Measurements from ENCODE around the gene TFR2. TPM values are rescaled to one million over a fixed set of nuclear protein-coding genes. Genes with fewer than 3 reads are reported as not detected.
A peak's percentile ranks its signal among the peaks of the same experiment; 100 is the strongest.

The TFR2 gene
- total RNA-seq, 1 experiment from 2014 or later = 6.2 TPM

- Histone ChIP-seq H3K4me3 (peak overlapping the region; percentile 60), H4K20me1 (ENCODE audit: insufficient read depth) (peaks cover 2% of the 10 kb centered on the region; the same call in 1 of the 2 replicates), H3K79me2 (ENCODE audit: low read depth) (peaks cover 29% of the 10 kb centered on the region), H2AFZ (no peak overlapping the region), H3K4me1 (replicated peaks; ENCODE audit: insufficient read depth) (peaks cover 19% of the 10 kb centered on the region), H3K9me2 (ENCODE audit: insufficient read depth) (no peaks in the 10 kb centered on the region), H3K4me2 (peak overlapping the region; percentile 85), H3K27me3 (ENCODE audit: insufficient read depth, low read depth) (no peaks in the 10 kb centered on the region), H3F3A (ENCODE audit: insufficient read depth, low read depth) (peaks cover 23% of the 10 kb centered on the region), H3K27ac (peak overlapping the region; percentile 75), H3K36me3 (ENCODE audit: low read depth) (0 out of 2 replicates have a peak, but pooled peaks cover 10% of the 10 kb centered on the region), H3K9me3 (ENCODE audit: insufficient read depth, low read depth) (no peaks in the 10 kb centered on the region)
- no peak for DNase-seq
- intact Hi-C loops (cut with micrococcal nuclease; ENCODE audit: unreplicated experiment) = loop anchor here (5.0 to 10.0 kb wide), 3 partner anchors 108 to 501 kb away; partner anchors contain the start of genes EPHB4, GIGYF1 and TRIM56
- BruUV-seq (replicated peaks) = no TSS peak
- ChIA-PET CTCF (interaction anchor here (0.5 to 1.1 kb wide), 4 partner anchors 24 to 215 kb away, joined by 3 to 7 read pairs (median 4); no protein-coding TSS in a partner anchor), POLR2A (ENCODE audit: unreplicated experiment) (interaction anchor here (0.5 to 2.6 kb wide), 14 partner anchors 13 to 630 kb away, joined by 3 to 53 read pairs (median 8); partner anchors contain the start of genes MOSPD3, SLC12A9 and ZCWPW1)
- TF ChIP-seq EZH2 (IDR thresholded peaks at IDR 0.05; ENCODE audit: low read depth) (no peak), CTCF (conservative IDR thresholded peaks at IDR 0.05) (no peak)
Observed at GRCh38 chr7:100584054-100584682, 57.2 kb downstream of the TFR2 start.

- intact Hi-C loops (cut with micrococcal nuclease; ENCODE audit: unreplicated experiment) = loop anchor here (2.0 to 10.0 kb wide), 4 partner anchors 45 to 501 kb away; partner anchors contain the start of genes AGFG2, EPHB4, GIGYF1 and TRIM56
- Histone ChIP-seq H3K4me2 (peak overlapping the region; percentile 85), H3K9me2 (ENCODE audit: insufficient read depth) (no peaks in the 10 kb centered on the region), H3K36me3 (ENCODE audit: low read depth) (0 out of 2 replicates have a peak, but pooled peaks cover 10% of the 10 kb centered on the region), H3K79me2 (ENCODE audit: low read depth) (peaks cover 29% of the 10 kb centered on the region), H3K9me3 (ENCODE audit: insufficient read depth, low read depth) (no peaks in the 10 kb centered on the region), H3K27ac (0 out of 2 replicates have a peak overlapping the region, but pooled peaks have one; percentile 21), H3K27me3 (ENCODE audit: insufficient read depth, low read depth) (no peaks in the 10 kb centered on the region), H2AFZ (no peak overlapping the region), H4K20me1 (ENCODE audit: insufficient read depth) (peaks cover 2% of the 10 kb centered on the region; the same call in 1 of the 2 replicates), H3K4me1 (replicated peaks; ENCODE audit: insufficient read depth) (peaks cover 19% of the 10 kb centered on the region), H3K4me3 (peak overlapping the region; percentile 60; the same call in 1 of the 2 replicates), H3F3A (ENCODE audit: insufficient read depth, low read depth) (peaks cover 23% of the 10 kb centered on the region)
- ChIA-PET CTCF (interaction anchor here (0.5 to 1.1 kb wide), 4 partner anchors 23 to 288 kb away, joined by 3 to 7 read pairs (median 5); no protein-coding TSS in a partner anchor), POLR2A (ENCODE audit: unreplicated experiment) (interaction anchor here (0.5 to 2.6 kb wide), 14 partner anchors 22 to 630 kb away, joined by 3 to 53 read pairs (median 9); partner anchors contain the start of genes MOSPD3, SLC12A9 and ZCWPW1)
- peak in 1 of 2 experiments; percentile 75 for DNase-seq
- no TSS peak for BruUV-seq (replicated peaks)
- no peak for TF ChIP-seq CTCF (conservative IDR thresholded peaks at IDR 0.05)
- TF ChIP-seq EZH2 (IDR thresholded peaks at IDR 0.05; ENCODE audit: low read depth) = no peak
Observed at GRCh38 chr7:100583132-100584053, 58.0 kb downstream of the TFR2 start.

GRCh38 chr7:100582650-100583049 lies 58.7 kb downstream of the TFR2 start:
- Histone ChIP-seq H3F3A (ENCODE audit: insufficient read depth, low read depth) (peaks cover 23% of the 10 kb centered on the region), H3K27me3 (ENCODE audit: insufficient read depth, low read depth) (no peaks in the 10 kb centered on the region), H3K9me2 (ENCODE audit: insufficient read depth) (no peaks in the 10 kb centered on the region), H4K20me1 (ENCODE audit: insufficient read depth) (peaks cover 2% of the 10 kb centered on the region; the same call in 1 of the 2 replicates), H3K36me3 (ENCODE audit: low read depth) (0 out of 2 replicates have a peak, but pooled peaks cover 10% of the 10 kb centered on the region), H2AFZ (no peak overlapping the region), H3K4me1 (replicated peaks; ENCODE audit: insufficient read depth) (peaks cover 19% of the 10 kb centered on the region), H3K4me3 (no peak overlapping the region), H3K79me2 (ENCODE audit: low read depth) (peaks cover 29% of the 10 kb centered on the region), H3K4me2 (peak overlapping the region; percentile 85; the same call in 1 of the 2 replicates), H3K9me3 (ENCODE audit: insufficient read depth, low read depth) (no peaks in the 10 kb centered on the region), H3K27ac (no peak overlapping the region)
- no TSS peak for BruUV-seq (replicated peaks)
- ChIA-PET CTCF (no interaction called here), POLR2A (ENCODE audit: unreplicated experiment) (no interaction called here)
- intact Hi-C loops (cut with micrococcal nuclease; ENCODE audit: unreplicated experiment) = loop anchor here (1.0 to 10.0 kb wide), 5 partner anchors 13 to 502 kb away; partner anchors contain the start of genes AGFG2, EPHB4, GIGYF1 and TRIM56
- DNase-seq = no peak
- no peak for TF ChIP-seq CTCF (conservative IDR thresholded peaks at IDR 0.05)
- TF ChIP-seq EZH2 (IDR thresholded peaks at IDR 0.05; ENCODE audit: low read depth) = no peak
